HepG2 (cell line): ENCODE data around the gene FAM9C. TPM values are rescaled to one million over a fixed set of nuclear protein-coding genes. Genes with fewer than 3 reads are reported as not detected.

Source experiments
- ATAC-seq: fragments of 200-7000 bp; cut with Tn5 transposase; 3 replicates; pipeline ENCODE4 v1.9.1; 2020; ENCODE audit warnings: mild to moderate bottlenecking, moderate library complexity
- BruUV-seq: library from RNA; stranded (reverse); fragments of 400-500 nt; replicated peaks from 2 replicates; lab custom pipeline; 2021; lab: Mats Ljungman, UMichigan
- CTCF ChIA-PET: fragments of 300-600 bp; formaldehyde crosslinking; extraction: SDS; loops from one replicate; lab custom pipeline; 2021; ENCODE audit warnings: low total read pairs, inconsistent platforms, low intra/inter-chr PET ratio; lab: Yijun Ruan, JAX
- POLR2A ChIA-PET: fragments of 350-600 bp; sonication (Branson Sonifier 250); formaldehyde crosslinking; loops from one replicate; lab custom pipeline; 2020; ENCODE audit warnings: antibody characterized with exemption, inconsistent platforms; lab: Yijun Ruan, JAX
- DNase-seq: peaks from one replicate; pipeline ENCODE4 v3.0.0-alpha.2; 2015; ENCODE audit warnings: low spot score
- FAIRE-seq: peaks from 3 replicates; lab custom pipeline; 2011; peaks lifted over from hg19 to GRCh38; lab: Jason Lieb, UNC
- H2AFZ ChIP-seq: one replicate; pipeline ENCODE4 v1.6.1; 2011; ENCODE audit warnings: low read length, inconsistent platforms
- H3K27ac ChIP-seq: fragments of 300-600 bp; 3 replicates; pipeline ENCODE4 v1.8.0; 2011; ENCODE audit warnings: mixed run types, mild to moderate bottlenecking, mixed read lengths, low read length, inconsistent platforms; ENCODE audit not compliant: insufficient read depth; ENCODE audit errors: extremely low read length
- H3K27me3 ChIP-seq, 2 experiments: fragments of 200-600 bp in 1 of 2; 2 replicates in 1 of 2; 3 replicates in 1 of 2; pipeline versions ENCODE4 v1.6.0 to v1.8.0; 2011; ENCODE audit warnings: low read length in 2 of 2, mild to moderate bottlenecking in 2 of 2, moderate library complexity in 2 of 2, inconsistent platforms in 1 of 2; ENCODE audit not compliant: insufficient read depth in 2 of 2, control insufficient read depth in 1 of 2
- H3K36me3 ChIP-seq, 2 experiments: fragments of 200-600 bp in 1 of 2; replicated peaks in 1 of 2; 2 replicates in 1 of 2; 3 replicates in 1 of 2; pipeline versions ENCODE4 v1.5.1 to v1.8.0; 2011; ENCODE audit warnings: low read length in 2 of 2, inconsistent platforms in 1 of 2; ENCODE audit not compliant: insufficient read depth in 2 of 2, control insufficient read depth in 1 of 2
- H3K4me1 ChIP-seq: 2 replicates; pipeline ENCODE4 v1.5.1; 2012; ENCODE audit warnings: low read length, inconsistent platforms; ENCODE audit not compliant: insufficient read depth
- H3K4me2 ChIP-seq: 2 replicates; pipeline ENCODE4 v1.6.0; 2011; ENCODE audit warnings: low read depth, low read length, inconsistent platforms
- H3K4me3 ChIP-seq, 3 experiments: fragments of 200-600 bp in 1 of 3; sonication (generic), shearing (Covaris generic) in 1 of 3; replicated peaks in 1 of 3; 2 replicates each; pipeline ENCODE4 v1.5.1; 2011 to 2016; ENCODE audit warnings: low read length in 3 of 3, inconsistent platforms in 2 of 3, low read depth in 2 of 3, mild to moderate bottlenecking in 2 of 3, control low read depth in 1 of 3, mixed read lengths in 1 of 3; ENCODE audit not compliant: insufficient read depth in 1 of 3
- H3K79me2 ChIP-seq: one replicate; pipeline ENCODE4 v1.6.1; 2011; ENCODE audit warnings: low read length, inconsistent platforms; ENCODE audit not compliant: insufficient read depth
- H3K9ac ChIP-seq: 2 replicates; pipeline ENCODE4 v1.6.0; 2011; ENCODE audit warnings: mild to moderate bottlenecking, low read depth, low read length, inconsistent platforms; ENCODE audit not compliant: insufficient read depth
- H3K9me3 ChIP-seq: 2 replicates; pipeline ENCODE4 v1.5.1; 2012; ENCODE audit warnings: mild to moderate bottlenecking, low read length
- H4K20me1 ChIP-seq: 2 replicates; pipeline ENCODE4 v1.6.0; 2011; ENCODE audit warnings: inconsistent platforms, mild to moderate bottlenecking, low read length, moderate library complexity; ENCODE audit not compliant: insufficient read depth
- FOXK2 ChIP-seq: fragments of 450-650 bp; IDR thresholded peaks from 2 replicates; pipeline ENCODE4 v1.6.1; 2016
- KLF15 ChIP-seq: sonication (generic); formaldehyde crosslinking; IDR thresholded peaks from 2 replicates; pipeline ENCODE4 v1.8.1; 2023; ENCODE audit warnings: borderline replicate concordance, mild to moderate bottlenecking, inconsistent platforms, missing genetic modification reagents, mixed read lengths
- MED13 ChIP-seq: sonication (generic); formaldehyde crosslinking; IDR thresholded peaks from 2 replicates; pipeline ENCODE4 v1.5.0; 2020; ENCODE audit warnings: missing genetic modification reagents
- MZF1 ChIP-seq: sonication (generic); formaldehyde crosslinking; IDR thresholded peaks from 2 replicates; pipeline ENCODE4 v1.8.1; 2023; ENCODE audit warnings: mild to moderate bottlenecking, missing genetic modification reagents, borderline replicate concordance
- TBL1XR1 ChIP-seq: fragments of 150-350 bp; IDR thresholded peaks from 2 replicates; pipeline ENCODE4 v1.6.1; 2014; ENCODE audit warnings: borderline replicate concordance, low read length; ENCODE audit not compliant: partially characterized antibody
- ZBTB3 ChIP-seq: sonication (generic); formaldehyde crosslinking; IDR thresholded peaks from 2 replicates; pipeline ENCODE4 v1.4.0; 2020; ENCODE audit warnings: low read depth, mild to moderate bottlenecking, moderate library complexity, missing genetic modification reagents, borderline replicate concordance
- ZFP82 ChIP-seq: sonication (generic); formaldehyde crosslinking; IDR thresholded peaks from 2 replicates; pipeline ENCODE4 v1.5.1; 2020; ENCODE audit warnings: mild to moderate bottlenecking, missing genetic modification reagents, borderline replicate concordance
- ZNF607 ChIP-seq: sonication (generic); formaldehyde crosslinking; IDR thresholded peaks from 2 replicates; pipeline ENCODE4 v1.5.1; 2020; ENCODE audit warnings: missing genetic modification reagents, mild to moderate bottlenecking, borderline replicate concordance
- ZNF619 ChIP-seq: sonication (generic); formaldehyde crosslinking; IDR thresholded peaks from 2 replicates; pipeline ENCODE4 v1.4.0; 2020; ENCODE audit warnings: mild to moderate bottlenecking, missing genetic modification reagents
- WGBS: methylation state at CpG from one replicate; pipeline ENCODE4 v1.1.6; 2017; ENCODE audit warnings: low lambda C conversion rate; 5-methylcytosine and 5-hydroxymethylcytosine counted together
- in situ Hi-C: cut with HindIII; loops from 2 replicates; pipeline ENCODE4 v1.10.0; 2017; ENCODE audit warnings: low pct_unique_long_range_greater_than_20kb; ENCODE audit not compliant: extremely low pct_ligation_motif_present
- intact Hi-C: fragments of 100-400 bp; cut with micrococcal nuclease; formaldehyde crosslinking; loops from one replicate; pipeline ENCODE4 v1.10.0; 2022; ENCODE audit not compliant: unreplicated experiment
- polyA plus RNA-seq, 8 experiments: library from polyadenylated mRNA; depleted of rRNA in 3 of 8; stranded (reverse) in 7 of 8; unstranded in 1 of 8; fragments of >200 nt; fragmentation: Illumina TruSeq in 4 of 8; extraction: Trizol in 4 of 8; gene quantifications; 2 replicates each; pipeline versions ENCODE4 v1.2.1 to v1.2.3, GENCODE V29; 2011 to 2016; ENCODE audit warnings: low read depth in 4 of 8, missing spikeins in 1 of 8, mixed read lengths in 1 of 8; ENCODE audit not compliant: insufficient read depth in 1 of 8
- total RNA-seq, 5 experiments: library from RNA; depleted of rRNA; stranded (reverse); fragments of >200 nt; fragmentation: Illumina TruSeq; extraction: Trizol; gene quantifications; 2 replicates each; pipeline ENCODE4 v1.2.3, GENCODE V29; 2016; ENCODE audit warnings: low read depth in 1 of 5
- TF ChIP-seq, protein P1 (sequence below): sonication (generic); formaldehyde crosslinking; IDR thresholded peaks from 2 replicates; pipeline ENCODE4; 2020; ENCODE audit warnings: missing genetic modification reagents, mild to moderate bottlenecking, borderline replicate concordance
- TF ChIP-seq, protein P2 (sequence below): sonication (generic); formaldehyde crosslinking; IDR thresholded peaks from 2 replicates; pipeline ENCODE4 v1.8.1; 2023; ENCODE audit warnings: mild to moderate bottlenecking, missing genetic modification reagents
- TF ChIP-seq, protein P3 (sequence below): sonication (generic); formaldehyde crosslinking; IDR thresholded peaks from 2 replicates; pipeline ENCODE4 v1.5.0; 2020; ENCODE audit warnings: missing genetic modification reagents

Gene FAM9C
- total and polyA plus RNA-seq, 2 of the 13 experiments (the other 11 are each of a cell fraction or from before 2014, with no cell fraction given), result not detected

DNA sequence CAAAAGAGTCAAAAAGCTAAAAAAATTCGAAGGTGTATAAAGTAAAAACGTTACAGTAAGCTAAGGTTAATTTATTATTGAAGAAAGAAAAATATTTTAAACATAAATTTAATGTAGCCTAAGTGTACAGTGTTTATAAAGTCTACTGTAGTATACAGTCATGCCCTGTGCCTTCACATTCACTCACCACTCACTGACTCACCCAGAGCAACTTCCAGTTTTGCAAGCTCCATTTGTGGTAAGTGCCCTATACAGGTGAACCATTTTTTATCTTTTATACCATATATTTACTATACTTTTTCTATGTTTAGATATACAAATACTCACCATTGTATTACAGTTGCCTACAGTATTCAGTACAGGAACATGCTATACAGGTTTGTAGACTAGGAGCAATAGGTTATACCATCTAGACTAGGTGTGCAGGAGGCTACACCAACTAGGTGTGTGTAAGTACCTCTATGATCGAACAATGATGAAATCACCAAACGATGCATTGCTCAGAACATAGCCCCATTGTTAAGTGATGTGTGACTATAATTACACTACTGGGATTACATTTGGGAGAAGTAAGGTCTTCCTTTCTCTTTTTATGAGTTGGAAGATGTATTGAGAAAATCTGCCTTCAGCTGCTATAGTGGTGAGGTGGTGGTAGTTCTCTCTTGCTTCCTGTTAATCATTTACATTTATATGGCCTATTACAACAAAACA is 42.3 kb downstream of the FAM9C start:
- DNase-seq, result no peak
- no peak for ATAC-seq
- H3K36me3 ChIP-seq, result no peaks in the 10 kb centered on the region
- H3K27me3 ChIP-seq, result no peaks in the 10 kb centered on the region
- no peak overlapping the region for H3K4me2 ChIP-seq
- no peaks in the 10 kb centered on the region for H3K79me2 ChIP-seq
- ChIA-PET CTCF (no interaction called here), POLR2A (no interaction called here)
- H4K20me1 ChIP-seq, result no peaks in the 10 kb centered on the region
- no peak for FAIRE-seq
- in situ Hi-C loops (no loop called here), intact Hi-C loops (no loop called here)
- H3K27ac ChIP-seq, result no peak overlapping the region
- no peak overlapping the region for H2AFZ ChIP-seq
- no peaks in the 10 kb centered on the region for H3K9me3 ChIP-seq
- no peaks in the 10 kb centered on the region for H3K4me1 ChIP-seq
- TF ChIP-seq TBL1XR1 (no peak), MED13 (no peak), MZF1 (CRISPR knock-in tag) (no peak)
- TF ChIP-seq, protein P1, sequence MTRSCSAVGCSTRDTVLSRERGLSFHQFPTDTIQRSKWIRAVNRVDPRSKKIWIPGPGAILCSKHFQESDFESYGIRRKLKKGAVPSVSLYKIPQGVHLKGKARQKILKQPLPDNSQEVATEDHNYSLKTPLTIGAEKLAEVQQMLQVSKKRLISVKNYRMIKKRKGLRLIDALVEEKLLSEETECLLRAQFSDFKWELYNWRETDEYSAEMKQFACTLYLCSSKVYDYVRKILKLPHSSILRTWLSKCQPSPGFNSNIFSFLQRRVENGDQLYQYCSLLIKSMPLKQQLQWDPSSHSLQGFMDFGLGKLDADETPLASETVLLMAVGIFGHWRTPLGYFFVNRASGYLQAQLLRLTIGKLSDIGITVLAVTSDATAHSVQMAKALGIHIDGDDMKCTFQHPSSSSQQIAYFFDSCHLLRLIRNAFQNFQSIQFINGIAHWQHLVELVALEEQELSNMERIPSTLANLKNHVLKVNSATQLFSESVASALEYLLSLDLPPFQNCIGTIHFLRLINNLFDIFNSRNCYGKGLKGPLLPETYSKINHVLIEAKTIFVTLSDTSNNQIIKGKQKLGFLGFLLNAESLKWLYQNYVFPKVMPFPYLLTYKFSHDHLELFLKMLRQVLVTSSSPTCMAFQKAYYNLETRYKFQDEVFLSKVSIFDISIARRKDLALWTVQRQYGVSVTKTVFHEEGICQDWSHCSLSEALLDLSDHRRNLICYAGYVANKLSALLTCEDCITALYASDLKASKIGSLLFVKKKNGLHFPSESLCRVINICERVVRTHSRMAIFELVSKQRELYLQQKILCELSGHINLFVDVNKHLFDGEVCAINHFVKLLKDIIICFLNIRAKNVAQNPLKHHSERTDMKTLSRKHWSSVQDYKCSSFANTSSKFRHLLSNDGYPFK, result no peak
- no peak overlapping the region for H3K9ac ChIP-seq
- BruUV-seq, result no TSS peak
- no peak overlapping the region for H3K4me3 ChIP-seq
- WGBS, result 0% methylated on average over 4 of the region's 4 CpGs

DNA sequence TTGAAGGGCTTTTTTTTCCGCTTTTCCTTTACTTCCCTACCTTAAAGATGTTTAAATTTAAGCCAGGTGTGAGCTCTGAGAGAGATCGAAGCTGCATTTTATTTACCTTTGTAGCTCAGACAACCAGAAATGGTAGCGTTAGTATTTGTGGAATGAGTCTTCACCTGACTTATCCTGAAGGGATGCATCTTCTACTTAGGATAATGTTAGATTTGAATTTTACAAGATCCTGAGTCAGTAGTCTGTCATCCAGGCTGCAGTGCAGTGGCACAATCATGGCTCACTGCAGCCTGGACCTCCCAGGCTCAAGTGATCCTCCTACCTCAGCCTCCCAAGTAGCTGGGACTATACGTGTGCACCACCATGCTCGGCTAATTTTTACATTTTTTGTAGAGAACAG is 43.3 kb downstream of the FAM9C start:
- no peak overlapping the region for H2AFZ ChIP-seq
- no peaks in the 10 kb centered on the region for H3K4me1 ChIP-seq
- CTCF ChIA-PET, result no interaction called here
- ATAC-seq (no peak), DNase-seq (no peak), FAIRE-seq (no peak)
- no peak overlapping the region for H3K4me3 ChIP-seq
- no peaks in the 10 kb centered on the region for H3K27me3 ChIP-seq
- intact Hi-C loops (no loop called here), in situ Hi-C loops (no loop called here)
- no peak overlapping the region for H3K9ac ChIP-seq
- H3K27ac ChIP-seq, result no peak overlapping the region
- POLR2A ChIA-PET, result no interaction called here
- WGBS, result 57% methylated on average over 5 of the region's 5 CpGs
- H4K20me1 ChIP-seq, result no peaks in the 10 kb centered on the region
- H3K9me3 ChIP-seq, result no peaks in the 10 kb centered on the region
- no peaks in the 10 kb centered on the region for H3K36me3 ChIP-seq
- no peaks in the 10 kb centered on the region for H3K79me2 ChIP-seq
- no TSS peak for BruUV-seq
- no peak overlapping the region for H3K4me2 ChIP-seq
- no peak for TF ChIP-seq ZFP82
- no peak for TF ChIP-seq FOXK2
- TF ChIP-seq ZNF607 (CRISPR knock-in tag), result no peak
- TF ChIP-seq, protein P2, sequence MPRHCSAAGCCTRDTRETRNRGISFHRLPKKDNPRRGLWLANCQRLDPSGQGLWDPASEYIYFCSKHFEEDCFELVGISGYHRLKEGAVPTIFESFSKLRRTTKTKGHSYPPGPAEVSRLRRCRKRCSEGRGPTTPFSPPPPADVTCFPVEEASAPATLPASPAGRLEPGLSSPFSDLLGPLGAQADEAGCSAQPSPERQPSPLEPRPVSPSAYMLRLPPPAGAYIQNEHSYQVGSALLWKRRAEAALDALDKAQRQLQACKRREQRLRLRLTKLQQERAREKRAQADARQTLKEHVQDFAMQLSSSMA, result no peak
- TF ChIP-seq ZBTB3 (CRISPR knock-in tag), result no peak
- TF ChIP-seq, protein P3, sequence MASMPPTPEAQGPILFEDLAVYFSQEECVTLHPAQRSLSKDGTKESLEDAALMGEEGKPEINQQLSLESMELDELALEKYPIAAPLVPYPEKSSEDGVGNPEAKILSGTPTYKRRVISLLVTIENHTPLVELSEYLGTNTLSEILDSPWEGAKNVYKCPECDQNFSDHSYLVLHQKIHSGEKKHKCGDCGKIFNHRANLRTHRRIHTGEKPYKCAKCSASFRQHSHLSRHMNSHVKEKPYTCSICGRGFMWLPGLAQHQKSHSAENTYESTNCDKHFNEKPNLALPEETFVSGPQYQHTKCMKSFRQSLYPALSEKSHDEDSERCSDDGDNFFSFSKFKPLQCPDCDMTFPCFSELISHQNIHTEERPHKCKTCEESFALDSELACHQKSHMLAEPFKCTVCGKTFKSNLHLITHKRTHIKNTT, result no peak
- no peak for TF ChIP-seq ZNF619
- TF ChIP-seq KLF15 (CRISPR knock-in tag), result no peak
